Measurements from ENCODE around the gene IFT20. TPM values are rescaled to one million over a fixed set of nuclear protein-coding genes. Genes with fewer than 3 reads are reported as not detected.

The IFT20 gene
- 24.9 and 25.9 TPM in 2 replicates for total RNA-seq

GRCh38 chr17:28335201-28335958 is at the start of gene IFT20, which contains the start of gene TNFAIP1:
Gene IFT20 (minus strand): TSS chr17:28335472. CDS start chr17:28331985, 3,487 bp downstream.
Gene TNFAIP1 (plus strand): TSS chr17:28335761. CDS start chr17:28339522, 3,761 bp downstream.
- Mint-ChIP-seq H3K36me3 (ENCODE audit: low read depth) (peaks cover 32% of the 10 kb centered on the region), H3K27ac (peak within 1 kb of the TSS; percentile 89), H3K4me1 (peaks cover 37% of the 10 kb centered on the region), H3K27me3 (no peaks in the 10 kb centered on the region), H3K9me3 (no peaks in the 10 kb centered on the region), H3K4me3 (peak within 1 kb of the TSS; percentile 96)
- TF ChIP-seq, protein P1, sequence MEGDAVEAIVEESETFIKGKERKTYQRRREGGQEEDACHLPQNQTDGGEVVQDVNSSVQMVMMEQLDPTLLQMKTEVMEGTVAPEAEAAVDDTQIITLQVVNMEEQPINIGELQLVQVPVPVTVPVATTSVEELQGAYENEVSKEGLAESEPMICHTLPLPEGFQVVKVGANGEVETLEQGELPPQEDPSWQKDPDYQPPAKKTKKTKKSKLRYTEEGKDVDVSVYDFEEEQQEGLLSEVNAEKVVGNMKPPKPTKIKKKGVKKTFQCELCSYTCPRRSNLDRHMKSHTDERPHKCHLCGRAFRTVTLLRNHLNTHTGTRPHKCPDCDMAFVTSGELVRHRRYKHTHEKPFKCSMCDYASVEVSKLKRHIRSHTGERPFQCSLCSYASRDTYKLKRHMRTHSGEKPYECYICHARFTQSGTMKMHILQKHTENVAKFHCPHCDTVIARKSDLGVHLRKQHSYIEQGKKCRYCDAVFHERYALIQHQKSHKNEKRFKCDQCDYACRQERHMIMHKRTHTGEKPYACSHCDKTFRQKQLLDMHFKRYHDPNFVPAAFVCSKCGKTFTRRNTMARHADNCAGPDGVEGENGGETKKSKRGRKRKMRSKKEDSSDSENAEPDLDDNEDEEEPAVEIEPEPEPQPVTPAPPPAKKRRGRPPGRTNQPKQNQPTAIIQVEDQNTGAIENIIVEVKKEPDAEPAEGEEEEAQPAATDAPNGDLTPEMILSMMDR (IDR thresholded peaks at IDR 0.05): no peak
- ChIA-PET POLR2A (interaction anchor here (0.6 to 4.3 kb wide), 21 partner anchors 10 to 1669 kb away, joined by 3 to 110 read pairs (median 3); partner anchors contain the start of genes ALDOC, BLTP2, POLDIP2 and RPL23A), CTCF (interaction anchor here (1.4 to 1.5 kb wide), 2 partner anchors 81 to 530 kb away, joined by 5 to 8 read pairs; no protein-coding TSS in a partner anchor)
- intact Hi-C loops (cut with micrococcal nuclease): loop anchor here (1.0 to 2.0 kb wide), 8 partner anchors 16 to 529 kb away; partner anchors contain the start of genes LYRM9, POLDIP2, SARM1 and SLC46A1
- ATAC-seq (ENCODE audit: low read depth) (peak; percentile 96), DNase-seq (peak; percentile 90)

- DNase-seq (no peak), ATAC-seq (ENCODE audit: low read depth) (no peak)
- H3K9me3 Mint-ChIP-seq: no peaks in the 10 kb centered on the region
- H3K27ac Mint-ChIP-seq: no peak overlapping the region
- peak overlapping the region; percentile 90 for H3K4me3 Mint-ChIP-seq
- intact Hi-C loops (cut with micrococcal nuclease): no loop called here
- ChIA-PET CTCF (interaction anchor here (1.5 to 2.2 kb wide), 2 partner anchors 26 to 32 kb away, joined by 3 to 7 read pairs; no protein-coding TSS in a partner anchor), POLR2A (interaction anchor here (0.7 to 2.2 kb wide), 2 partner anchors 28 to 164 kb away, joined by 3 to 12 read pairs; partner anchors contain the start of gene POLDIP2)
- H3K36me3 Mint-ChIP-seq (ENCODE audit: low read depth): peaks cover 21% of the 10 kb centered on the region
- TF ChIP-seq, protein P1 (IDR thresholded peaks at IDR 0.05): no peak
- H3K27me3 Mint-ChIP-seq: peaks cover 15% of the 10 kb centered on the region
- peaks cover 30% of the 10 kb centered on the region for H3K4me1 Mint-ChIP-seq
These were observed 49.7 kb upstream of the IFT20 start for GRCh38 chr17:28385037-28385400.

DNA sequence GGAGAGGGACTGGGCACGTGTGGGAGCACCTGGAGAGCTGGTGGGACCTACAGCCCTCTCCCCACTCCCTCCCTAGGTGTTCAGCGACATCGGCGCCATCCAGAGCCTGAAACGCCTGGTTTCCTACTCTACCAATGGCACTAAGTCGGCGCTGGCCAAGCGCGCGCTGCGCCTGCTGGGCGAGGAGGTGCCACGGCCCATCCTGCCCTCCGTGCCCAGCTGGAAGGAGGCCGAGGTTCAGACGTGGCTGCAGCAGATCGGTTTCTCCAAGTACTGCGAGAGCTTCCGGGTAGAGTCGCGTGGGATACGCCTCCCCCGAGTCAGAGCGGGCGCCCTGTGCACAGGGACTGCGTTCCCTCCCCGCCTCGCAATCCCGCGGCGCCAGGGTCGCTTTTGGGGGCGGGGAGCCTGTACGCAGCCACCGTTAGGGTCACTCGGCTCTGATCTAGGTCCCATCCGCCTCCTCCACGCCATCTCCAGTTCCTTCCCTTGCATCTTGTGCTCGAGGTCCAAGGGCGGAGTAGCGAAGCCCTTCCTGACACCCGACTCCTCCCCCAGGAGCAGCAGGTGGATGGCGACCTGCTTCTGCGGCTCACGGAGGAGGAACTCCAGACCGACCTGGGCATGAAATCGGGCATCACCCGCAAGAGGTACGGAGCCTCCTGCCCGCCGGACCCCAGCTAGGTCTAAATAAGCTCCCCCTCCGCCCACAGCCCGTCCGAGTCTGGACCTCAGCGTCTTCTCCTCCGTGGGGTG is 49.2 kb upstream of the IFT20 start:
- H3K27ac Mint-ChIP-seq: no peak overlapping the region
- H3K9me3 Mint-ChIP-seq: no peaks in the 10 kb centered on the region
- intact Hi-C loops (cut with micrococcal nuclease): no loop called here
- H3K4me3 Mint-ChIP-seq: peak overlapping the region; percentile 90
- TF ChIP-seq, protein P1 (IDR thresholded peaks at IDR 0.05): no peak
- peaks cover 15% of the 10 kb centered on the region for H3K36me3 Mint-ChIP-seq (ENCODE audit: low read depth)
- CTCF ChIA-PET: interaction anchor here (1.5 to 2.2 kb wide), 2 partner anchors 25 to 32 kb away, joined by 3 to 7 read pairs; no protein-coding TSS in a partner anchor
- peak; percentile 33 for DNase-seq
- POLR2A ChIA-PET: interaction anchor here (0.7 to 2.2 kb wide), 3 partner anchors 27 to 164 kb away, joined by 3 to 12 read pairs (median 5); partner anchors contain the start of genes IFT20, POLDIP2 and TNFAIP1
- peak; percentile 91 for ATAC-seq (ENCODE audit: low read depth)
- H3K4me1 Mint-ChIP-seq: peaks cover 30% of the 10 kb centered on the region
- peaks cover 15% of the 10 kb centered on the region for H3K27me3 Mint-ChIP-seq

GRCh38 chr17:28381141-28381825 is 46.0 kb upstream of the IFT20 start:
- intact Hi-C loops (cut with micrococcal nuclease): no loop called here
- peaks cover 15% of the 10 kb centered on the region for H3K27me3 Mint-ChIP-seq
- peaks cover 7% of the 10 kb centered on the region for H3K36me3 Mint-ChIP-seq (ENCODE audit: low read depth)
- no peak overlapping the region for H3K4me3 Mint-ChIP-seq
- no peaks in the 10 kb centered on the region for H3K9me3 Mint-ChIP-seq
- TF ChIP-seq, protein P1 (IDR thresholded peaks at IDR 0.05): no peak
- ChIA-PET CTCF (no interaction called here), POLR2A (interaction anchor here (0.6 kb wide), 1 partner anchor 42 kb away, joined by 5 read pairs; no protein-coding TSS in a partner anchor)
- DNase-seq: no peak
- no peak overlapping the region for H3K27ac Mint-ChIP-seq
- peaks cover 30% of the 10 kb centered on the region for H3K4me1 Mint-ChIP-seq
- no peak for ATAC-seq (ENCODE audit: low read depth)

Data from activated B cell treated with CpG ODN at 0.5 μM for 24 hours (primary cell).